Mesodermal cell (in vitro differentiated cells): Measurements from ENCODE around the gene GJC2.
"Not testable (repeated sequence)": the region's sequence is repeated elsewhere in the genome, so short reads cannot be mapped to it uniquely, and the experiment has no call there.

ENCODE experiments used
- H3K27ac ChIP-seq: 2 replicates; pipeline ENCODE4 v1.7.0; 2013; ENCODE audit warnings: mild to moderate bottlenecking, low read depth, low read length, moderate library complexity; ENCODE audit not compliant: severe bottlenecking
- H3K36me3 ChIP-seq: 2 replicates; pipeline ENCODE4 v1.7.1; 2013; ENCODE audit warnings: mild to moderate bottlenecking, low read length, moderate library complexity; ENCODE audit not compliant: control insufficient read depth, insufficient read depth
- H3K4me1 ChIP-seq: one replicate; pipeline ENCODE4 v1.7.1; 2013; ENCODE audit warnings: mild to moderate bottlenecking, low read length; ENCODE audit not compliant: insufficient read depth, control insufficient read depth, poor library complexity, severe bottlenecking
- H3K4me3 ChIP-seq: 2 replicates; pipeline ENCODE4 v1.7.0; 2013; ENCODE audit warnings: low read length, control low read depth, mild to moderate bottlenecking; ENCODE audit not compliant: insufficient read depth, poor library complexity, severe bottlenecking; ENCODE audit errors: extremely low read depth
- H3K9me3 ChIP-seq: 2 replicates; pipeline ENCODE4 v1.7.1; 2013; ENCODE audit warnings: mild to moderate bottlenecking, low read length, moderate library complexity; ENCODE audit not compliant: control insufficient read depth
- WGBS, 2 experiments: methylation state at CpG; one replicate each; pipeline ENCODE4 v1.1.5; 2013; ENCODE audit warnings: missing lambda C conversion rate in 2 of 2; ENCODE audit not compliant: insufficient coverage in 2 of 2; 5-methylcytosine and 5-hydroxymethylcytosine counted together

The GJC2 gene

GRCh38 chr1:228107636-228108035 lies 42.1 kb upstream of the GJC2 start:
- 95 to 96% methylated on average over 17 to 19 of the region's 19 CpGs for WGBS, 2 experiments
- no peak overlapping the region for H3K27ac ChIP-seq
- H3K36me3 ChIP-seq = peaks cover 18% of the 10 kb centered on the region
- H3K4me1 ChIP-seq = peaks cover 10% of the 10 kb centered on the region
- no peak overlapping the region for H3K4me3 ChIP-seq
- no peaks in the 10 kb centered on the region for H3K9me3 ChIP-seq

GRCh38 chr1:228108055-228108690 lies 41.6 kb upstream of the GJC2 start:
- Histone ChIP-seq H3K36me3 (peaks cover 18% of the 10 kb centered on the region), H3K4me1 (peaks cover 10% of the 10 kb centered on the region), H3K27ac (no peak overlapping the region), H3K9me3 (no peaks in the 10 kb centered on the region), H3K4me3 (peak overlapping the region; percentile 96)
- WGBS, 2 experiments = 81 to 89% methylated on average over 7 to 9 of the region's 11 CpGs

DNA sequence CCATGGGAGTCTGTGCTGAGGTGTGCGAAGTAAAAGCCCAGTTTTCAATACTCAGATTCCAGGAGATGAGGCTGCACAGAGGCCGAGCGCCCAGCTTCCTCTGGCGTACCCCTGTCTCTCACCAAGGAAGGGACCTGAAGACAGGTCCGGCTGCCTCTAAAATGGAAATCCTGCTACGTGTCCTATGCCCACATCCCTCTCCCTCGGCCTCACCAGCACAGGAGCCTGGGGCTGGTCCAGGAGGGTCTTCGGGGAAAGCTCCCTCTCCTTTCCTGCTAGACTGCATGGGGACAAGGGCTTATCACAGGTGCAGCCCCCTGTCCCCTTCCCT lies 41.0 kb upstream of the GJC2 start:
- Histone ChIP-seq H3K27ac (peak overlapping the region; percentile 59), H3K36me3 (peaks cover 18% of the 10 kb centered on the region), H3K4me3 (peak overlapping the region; percentile 96), H3K4me1 (peaks cover 10% of the 10 kb centered on the region), H3K9me3 (no peaks in the 10 kb centered on the region)
- 5 to 10% methylated on average over 7 to 8 of the region's 8 CpGs for WGBS, 2 experiments

GRCh38 chr1:228109073-228109961 lies 40.4 kb upstream of the GJC2 start, which contains the start of gene MRPL55:
Gene MRPL55, minus strand, starts transcription at chr1:228109299. Its CDS starts 1,039 bp downstream, at chr1:228108260.
- WGBS, 2 experiments = 0 to 2% methylated on average over 41 to 56 of the region's 66 CpGs
- peaks cover 18% of the 10 kb centered on the region for H3K36me3 ChIP-seq
- H3K27ac ChIP-seq = peak within 1 kb of the TSS; percentile 80
- H3K9me3 ChIP-seq = no peaks in the 10 kb centered on the region
- peak within 1 kb of the TSS; percentile 96 for H3K4me3 ChIP-seq
- H3K4me1 ChIP-seq = peaks cover 10% of the 10 kb centered on the region

- Histone ChIP-seq H3K4me1 (peaks cover 10% of the 10 kb centered on the region), H3K36me3 (peaks cover 18% of the 10 kb centered on the region), H3K27ac (peak overlapping the region; percentile 80), H3K4me3 (peak overlapping the region; percentile 96), H3K9me3 (no peaks in the 10 kb centered on the region)
- WGBS, 2 experiments = 52 to 54% methylated on average over 15 of the region's 15 CpGs
Observed at GRCh38 chr1:228109962-228110488, 39.7 kb upstream of the GJC2 start.

- Histone ChIP-seq H3K27ac (peak overlapping the region; percentile 80), H3K9me3 (no peaks in the 10 kb centered on the region), H3K36me3 (peaks cover 18% of the 10 kb centered on the region), H3K4me3 (peak overlapping the region; percentile 96), H3K4me1 (peaks cover 10% of the 10 kb centered on the region)
- 92 to 94% methylated on average over 5 of the region's 7 CpGs for WGBS, 2 experiments
Observed at GRCh38 chr1:228110556-228110955, 39.2 kb upstream of the GJC2 start.

GRCh38 chr1:228111315-228111714 lies 38.4 kb upstream of the GJC2 start:
- H3K4me3 ChIP-seq, H3K9me3 ChIP-seq, H3K27ac ChIP-seq: not testable (repeated sequence)
- H3K36me3 ChIP-seq = peaks cover 16% of the 10 kb centered on the region
- WGBS, 2 experiments = 100% methylated on average over 1 to 2 of the region's 6 CpGs
- peaks cover 10% of the 10 kb centered on the region for H3K4me1 ChIP-seq

DNA sequence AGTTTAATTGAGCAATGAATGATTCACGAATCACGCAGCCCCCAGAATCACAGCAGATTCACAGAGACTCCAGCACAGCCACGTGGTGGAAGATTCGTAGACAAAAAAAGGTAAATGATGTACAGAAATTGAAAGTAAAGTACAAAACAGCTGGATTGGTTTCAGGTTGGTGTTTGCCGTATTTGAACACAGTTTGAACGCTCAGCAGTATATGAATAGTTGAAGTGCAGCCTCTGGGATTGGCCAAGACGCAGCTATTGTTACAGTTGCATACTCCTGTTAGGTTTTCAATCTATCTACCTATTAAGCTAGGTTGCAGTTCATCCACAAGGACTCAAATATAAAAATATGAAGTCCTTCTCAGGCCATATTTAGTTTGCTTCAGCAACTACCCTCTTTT lies 37.6 kb upstream of the GJC2 start:
- H3K9me3 ChIP-seq = peaks cover 10% of the 10 kb centered on the region
- 87 to 88% methylated on average over 3 to 5 of the region's 7 CpGs for WGBS, 2 experiments
- H3K36me3 ChIP-seq = peaks cover 7% of the 10 kb centered on the region
- peaks cover 10% of the 10 kb centered on the region for H3K4me1 ChIP-seq
- no peak overlapping the region for H3K4me3 ChIP-seq
- no peak overlapping the region for H3K27ac ChIP-seq

DNA sequence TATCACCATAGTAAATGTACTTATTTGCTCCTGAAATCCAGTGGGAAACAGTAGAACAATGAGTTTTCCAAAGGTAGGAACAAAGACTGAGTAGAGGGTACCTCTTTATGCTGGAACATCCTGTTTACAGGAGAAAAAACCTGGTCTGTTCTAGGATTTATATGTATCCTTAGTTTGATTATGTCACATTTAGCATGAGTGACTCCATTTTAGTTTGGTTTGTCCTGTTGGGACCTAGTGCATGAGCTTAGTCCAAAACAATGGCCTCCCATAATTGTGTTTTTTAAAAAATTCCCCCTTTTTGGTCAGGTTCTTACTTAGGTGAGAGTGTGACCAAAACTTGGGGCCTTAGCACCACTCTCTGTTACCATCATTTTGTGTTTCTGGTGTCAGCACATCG lies 37.1 kb upstream of the GJC2 start:
- no peak overlapping the region for H3K27ac ChIP-seq
- H3K4me3 ChIP-seq = no peak overlapping the region
- H3K4me1 ChIP-seq = peaks cover 10% of the 10 kb centered on the region
- H3K9me3 ChIP-seq = peaks cover 11% of the 10 kb centered on the region
- whole genome bisulfite sequencing, 2 experiments = 71 to 100% methylated on average over 1 of the region's 1 CpG
- H3K36me3 ChIP-seq = peaks cover 3% of the 10 kb centered on the region

GRCh38 chr1:228114827-228115226 lies 34.9 kb upstream of the GJC2 start:
- Histone ChIP-seq H3K27ac (no peak overlapping the region), H3K36me3 (no peaks in the 10 kb centered on the region), H3K4me3 (no peak overlapping the region), H3K4me1 (peaks cover 5% of the 10 kb centered on the region), H3K9me3 (peaks cover 29% of the 10 kb centered on the region)
- WGBS, 2 experiments = no CpG with 5 or more reads among the region's 3 CpGs
